Spleen (tissue), 7 donors: ENCODE measurements around the gene SUPV3L1.

Experiments used
- POLR2AphosphoS5 ChIP-seq, 3 donors: sonication (generic); formaldehyde crosslinking; IDR thresholded peaks; one replicate each; pipeline ENCODE4 v1.5.1; 2017; ENCODE audit warnings: antibody characterized with exemption in 3 of 3
- TF ChIP-seq, protein P1 (sequence below), 11 experiments: fragments of 200-600 bp in 7 of 11; fragments of 450-650 bp in 4 of 11; sonication (generic) in 4 of 11; IDR thresholded peaks in 8 of 11; conservative IDR thresholded peaks in 3 of 11; 1 replicate in 7 of 11; 2 replicates in 4 of 11; pipeline versions ENCODE4 v1.4.0 to v1.8.0; 2016 to 2021; ENCODE audit warnings: antibody characterized with exemption in 11 of 11, inconsistent platforms in 4 of 11, mild to moderate bottlenecking in 1 of 11
- donor health status: DM: no; HTN: no; CAD: no; lungs with moderate emphysema.
- donor health status: DM: no; HTN: no; CAD: no.
- donor health status: DM: no; HTN: no; CAD: no.

DNA sequence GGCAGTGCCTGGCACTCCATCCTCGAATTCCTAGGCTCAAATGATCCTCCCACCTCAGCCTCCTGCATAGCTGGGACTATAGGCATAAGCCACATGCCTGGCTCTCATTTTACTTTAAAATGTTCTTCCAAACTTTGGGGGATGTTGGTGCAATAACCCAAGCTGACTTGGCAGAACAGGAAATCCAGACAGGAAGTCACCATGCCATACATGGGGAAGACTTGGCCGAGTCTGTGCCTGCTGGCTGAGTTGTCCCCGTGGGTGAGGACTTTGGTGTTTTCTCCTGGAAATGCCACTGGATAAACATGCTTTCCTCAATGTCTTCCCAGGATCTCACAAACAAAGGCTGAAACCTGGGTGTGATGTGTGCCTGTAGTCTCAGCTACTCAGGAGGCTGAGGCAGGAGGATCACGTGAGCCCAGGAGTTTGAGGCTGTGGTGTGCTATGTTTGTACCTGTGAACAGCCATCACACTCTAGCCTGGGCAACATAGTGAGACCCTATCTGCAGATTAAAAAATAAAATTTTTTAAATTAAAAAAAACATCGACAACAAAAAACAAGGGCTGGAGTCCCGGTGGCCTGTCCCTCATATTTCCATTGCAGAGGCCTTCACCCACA lies 59.9 kb downstream of the SUPV3L1 start:
- TF ChIP-seq, protein P1, sequence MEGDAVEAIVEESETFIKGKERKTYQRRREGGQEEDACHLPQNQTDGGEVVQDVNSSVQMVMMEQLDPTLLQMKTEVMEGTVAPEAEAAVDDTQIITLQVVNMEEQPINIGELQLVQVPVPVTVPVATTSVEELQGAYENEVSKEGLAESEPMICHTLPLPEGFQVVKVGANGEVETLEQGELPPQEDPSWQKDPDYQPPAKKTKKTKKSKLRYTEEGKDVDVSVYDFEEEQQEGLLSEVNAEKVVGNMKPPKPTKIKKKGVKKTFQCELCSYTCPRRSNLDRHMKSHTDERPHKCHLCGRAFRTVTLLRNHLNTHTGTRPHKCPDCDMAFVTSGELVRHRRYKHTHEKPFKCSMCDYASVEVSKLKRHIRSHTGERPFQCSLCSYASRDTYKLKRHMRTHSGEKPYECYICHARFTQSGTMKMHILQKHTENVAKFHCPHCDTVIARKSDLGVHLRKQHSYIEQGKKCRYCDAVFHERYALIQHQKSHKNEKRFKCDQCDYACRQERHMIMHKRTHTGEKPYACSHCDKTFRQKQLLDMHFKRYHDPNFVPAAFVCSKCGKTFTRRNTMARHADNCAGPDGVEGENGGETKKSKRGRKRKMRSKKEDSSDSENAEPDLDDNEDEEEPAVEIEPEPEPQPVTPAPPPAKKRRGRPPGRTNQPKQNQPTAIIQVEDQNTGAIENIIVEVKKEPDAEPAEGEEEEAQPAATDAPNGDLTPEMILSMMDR (IDR thresholded peaks at IDR 0.05 in 8 of 11, conservative IDR thresholded peaks at IDR 0.05 in 3 of 11): no peak
- no peak for TF ChIP-seq POLR2AphosphoS5 (IDR thresholded peaks at IDR 0.05)
